ENCODE results near the gene BAZ1A.

BAZ1A gene

DNA sequence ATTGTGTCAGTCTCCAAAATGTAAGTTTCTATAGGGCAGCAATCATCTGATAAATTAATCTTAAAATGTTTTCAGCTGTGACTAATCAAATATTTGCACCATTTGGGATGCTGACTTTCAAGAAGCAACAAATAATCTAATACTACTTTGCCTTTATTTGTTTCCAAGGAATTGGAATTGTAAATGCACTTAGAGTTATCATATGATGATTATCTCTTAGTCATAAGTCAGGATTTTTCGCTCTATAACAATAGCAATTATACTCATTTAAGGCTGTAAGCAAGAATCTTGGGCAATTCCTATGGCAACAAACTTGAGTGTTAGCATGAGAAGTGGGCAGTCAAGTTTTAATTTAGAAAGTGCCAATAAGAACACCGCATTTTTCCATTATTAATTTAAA is 13.0 kb upstream of the BAZ1A start:
- Histone ChIP-seq H3K4me2 (no peak overlapping the region), H4K20me1 (no peaks in the 10 kb centered on the region), H3K9ac (no peak overlapping the region), H3K9me3 (replicated peaks in 1 of 11) (no peaks in the 10 kb centered on the region), H3K4me3 (no peak overlapping the region), H3K27me3 (no peaks in the 10 kb centered on the region), H3K36me3 (no peaks in the 10 kb centered on the region), H3K27ac (no peak overlapping the region), H3K4me1 (peaks cover 0 to 11% (median 1%) of the 10 kb centered on the region in 10 experiments; a peak in 6 of 20 replicates)
- no peak for TF ChIP-seq Cebpa-rat (IDR thresholded peaks at IDR 0.05)

DNA sequence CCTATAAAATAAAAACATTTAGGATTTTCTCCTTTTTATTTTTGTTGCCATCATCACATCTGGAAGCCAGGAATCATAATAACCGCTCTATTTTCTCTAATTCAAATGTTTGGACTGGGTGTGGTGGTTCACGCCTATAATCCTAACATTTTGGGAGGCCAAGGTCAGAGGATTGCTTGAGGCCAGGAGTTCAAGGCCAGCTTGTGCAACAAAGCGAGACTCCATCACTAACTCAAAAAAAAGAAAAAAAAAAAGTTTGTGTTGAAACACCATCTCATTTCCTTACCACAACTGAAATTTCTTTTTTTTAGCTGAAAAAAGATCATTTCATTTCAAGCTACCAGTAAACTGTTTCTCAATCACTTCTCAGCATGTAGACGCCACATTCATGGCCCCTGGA is 8.8 kb upstream of the BAZ1A start:
- no peak overlapping the region for H3K4me3 ChIP-seq
- H3K27me3 ChIP-seq, result no peaks in the 10 kb centered on the region
- H3K4me1 ChIP-seq, result peaks cover 0 to 15% (median 7%) of the 10 kb centered on the region in 10 experiments; a peak in 7 of 20 replicates
- H4K20me1 ChIP-seq, result no peaks in the 10 kb centered on the region
- no peaks in the 10 kb centered on the region for H3K9me3 ChIP-seq (replicated peaks in 1 of 11)
- no peak overlapping the region for H3K9ac ChIP-seq
- H3K4me2 ChIP-seq, result peak overlapping the region in 4 of 11 experiments; percentile 16 to 24 (median 18); a peak in 4 of 22 replicates
- H3K36me3 ChIP-seq, result no peaks in the 10 kb centered on the region
- no peak for TF ChIP-seq Cebpa-rat (IDR thresholded peaks at IDR 0.05)
- peak overlapping the region in 4 of 11 experiments; percentile 9 to 38 (median 23); a peak in 3 of 22 replicates for H3K27ac ChIP-seq

DNA sequence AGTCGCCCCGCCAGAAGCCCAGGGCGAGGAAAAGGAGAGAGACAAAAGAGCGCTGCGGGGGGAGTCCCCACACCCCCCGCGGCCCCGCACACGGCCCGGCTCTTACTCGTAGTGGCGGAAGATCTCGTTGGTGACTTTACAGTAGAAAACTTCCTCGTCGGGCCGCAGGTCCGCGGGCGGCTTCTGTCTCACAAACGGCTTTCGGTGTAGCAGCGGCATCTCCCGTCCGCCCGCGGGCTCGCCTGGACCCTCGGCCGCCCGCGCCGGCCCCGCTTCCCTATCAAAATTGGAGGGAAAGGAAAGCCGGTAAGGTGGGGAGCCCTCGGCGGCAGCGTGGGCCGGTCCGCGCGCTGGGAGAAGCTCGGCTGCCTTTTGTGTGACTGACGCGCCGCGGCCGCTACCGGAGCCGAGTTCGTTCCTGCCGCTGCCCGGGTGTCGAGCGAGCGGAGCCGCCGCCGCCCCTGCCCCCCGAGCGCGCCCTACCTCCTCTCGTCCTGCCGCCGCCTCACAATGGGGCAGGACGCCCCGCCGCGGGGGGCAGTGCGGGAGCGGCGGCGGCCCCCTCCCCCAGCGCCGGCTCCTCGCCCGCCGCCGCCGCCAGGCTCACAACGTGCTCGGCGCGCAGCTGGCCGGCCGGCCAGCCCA is 652 bp downstream of the BAZ1A start:
- Histone ChIP-seq H3K9me3 (replicated peaks in 1 of 11) (no peaks in the 10 kb centered on the region), H3K27ac (peak overlapping the region; percentile 96 to 100 (median 99)), H3K9ac (peak overlapping the region; percentile 96 to 100 (median 98)), H3K36me3 (peaks cover 6 to 31% (median 29%) of the 10 kb centered on the region in 11 experiments; a peak in 21 of 22 replicates), H3K27me3 (no peaks in the 10 kb centered on the region), H3K4me2 (peak overlapping the region; percentile 74 to 94 (median 91)), H4K20me1 (peaks cover 29 to 45% (median 38%) of the 10 kb centered on the region in 11 experiments; a peak in 21 of 22 replicates), H3K4me3 (peak overlapping the region; percentile 81 to 98 (median 94)), H3K4me1 (peaks cover 22 to 42% (median 36%) of the 10 kb centered on the region in 10 experiments)
- TF ChIP-seq Cebpa-rat (IDR thresholded peaks at IDR 0.05), result no peak

DNA sequence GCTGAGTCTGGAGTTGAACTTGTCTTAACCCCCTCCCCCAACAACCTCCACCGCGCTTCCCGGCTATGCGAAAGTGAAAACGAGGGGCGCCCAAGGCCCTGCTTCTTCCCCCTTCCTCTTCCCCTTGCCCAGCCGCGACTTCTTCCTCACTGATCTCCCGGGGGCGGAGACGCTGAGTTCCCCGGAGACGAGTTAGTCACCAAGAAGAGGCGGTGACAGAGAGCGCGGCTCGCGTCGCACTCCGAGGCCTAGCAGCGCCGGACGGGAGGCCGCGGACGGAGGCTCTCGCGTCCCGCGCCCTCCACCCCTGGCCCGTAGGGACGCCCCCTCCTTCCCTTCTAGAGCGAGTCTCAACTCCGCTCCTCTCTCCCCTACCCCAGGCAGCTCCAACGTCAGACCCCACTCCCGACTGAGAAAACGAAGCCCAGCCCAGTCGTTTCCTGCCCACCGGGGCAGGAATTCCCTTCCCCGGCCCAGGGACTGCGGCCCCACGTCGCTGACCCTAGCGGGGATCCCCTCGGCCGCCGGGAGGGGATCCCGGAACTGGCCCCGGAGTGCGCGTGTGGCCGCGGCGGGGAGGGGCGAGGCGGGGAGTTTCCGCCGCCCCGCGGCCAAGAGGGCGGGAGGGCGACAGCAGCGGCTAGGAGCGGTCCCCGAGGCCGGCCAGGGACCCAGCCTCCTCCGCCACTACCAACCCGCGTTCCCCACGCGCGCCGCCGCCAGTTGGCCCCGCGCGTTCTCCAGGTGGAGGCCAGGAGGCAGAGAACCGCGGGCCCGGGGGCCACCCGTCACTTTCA is 1.4 kb downstream of the BAZ1A start:
- Histone ChIP-seq H3K27ac (peak overlapping the region; percentile 96 to 100 (median 99)), H3K9me3 (replicated peaks in 1 of 11) (no peaks in the 10 kb centered on the region), H3K4me2 (peak overlapping the region; percentile 74 to 95 (median 93)), H3K4me1 (peaks cover 22 to 47% (median 36%) of the 10 kb centered on the region in 10 experiments), H4K20me1 (peaks cover 35 to 52% (median 45%) of the 10 kb centered on the region in 11 experiments; a peak in 21 of 22 replicates), H3K9ac (peak overlapping the region; percentile 96 to 100 (median 98)), H3K36me3 (peaks cover 8 to 39% (median 37%) of the 10 kb centered on the region in 11 experiments; a peak in 21 of 22 replicates), H3K27me3 (no peaks in the 10 kb centered on the region), H3K4me3 (peak overlapping the region; percentile 81 to 98 (median 94))
- no peak for TF ChIP-seq Cebpa-rat (IDR thresholded peaks at IDR 0.05)

DNA sequence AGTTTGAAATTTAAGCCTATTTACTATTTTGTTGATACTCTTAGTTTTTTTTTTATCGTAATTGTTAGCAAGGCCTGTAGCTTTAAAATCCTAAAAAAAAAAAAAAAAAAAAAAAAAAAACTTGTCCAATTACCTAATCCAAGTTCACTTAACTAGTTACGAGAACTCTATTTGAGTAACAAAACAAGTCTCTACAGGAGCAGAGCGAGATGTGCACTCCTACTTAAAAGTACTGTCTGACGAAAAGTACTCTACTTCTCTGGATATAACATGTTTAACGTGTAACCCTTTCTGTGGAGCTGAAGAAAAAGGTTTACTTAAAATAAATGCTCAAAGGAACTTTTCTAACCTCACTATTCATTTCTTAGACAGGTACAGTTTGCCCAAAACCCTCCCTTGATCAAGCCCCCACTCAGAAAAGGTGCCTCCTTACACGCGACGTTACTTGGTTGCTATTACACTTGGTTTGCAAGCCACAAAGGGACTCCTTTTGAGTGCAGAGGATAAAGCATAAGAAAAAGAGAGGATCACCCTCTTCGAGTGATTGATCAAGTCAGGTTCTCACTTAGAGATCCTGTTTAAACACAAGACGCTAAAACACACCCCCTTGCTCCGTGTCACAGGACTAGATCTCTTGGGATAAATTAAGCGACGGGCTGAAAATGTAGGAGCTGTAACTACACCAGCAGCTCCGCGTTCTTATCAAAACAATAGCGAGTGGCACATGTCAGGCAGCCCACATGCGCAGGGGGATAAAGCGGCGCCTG is 2.2 kb downstream of the BAZ1A start:
- Histone ChIP-seq H3K4me2 (peak overlapping the region; percentile 74 to 95 (median 93)), H3K36me3 (peaks cover 15 to 47% (median 43%) of the 10 kb centered on the region in 11 experiments; a peak in 21 of 22 replicates), H3K4me3 (peak overlapping the region; percentile 81 to 98 (median 94)), H3K27ac (peak overlapping the region; percentile 96 to 100 (median 99)), H3K27me3 (no peaks in the 10 kb centered on the region), H3K4me1 (peaks cover 27 to 52% (median 38%) of the 10 kb centered on the region in 10 experiments), H3K9ac (peak overlapping the region; percentile 96 to 100 (median 98)), H4K20me1 (peaks cover 40 to 60% (median 53%) of the 10 kb centered on the region in 11 experiments; a peak in 21 of 22 replicates), H3K9me3 (replicated peaks in 1 of 11) (no peaks in the 10 kb centered on the region)
- TF ChIP-seq Cebpa-rat (IDR thresholded peaks at IDR 0.05), result no peak

DNA sequence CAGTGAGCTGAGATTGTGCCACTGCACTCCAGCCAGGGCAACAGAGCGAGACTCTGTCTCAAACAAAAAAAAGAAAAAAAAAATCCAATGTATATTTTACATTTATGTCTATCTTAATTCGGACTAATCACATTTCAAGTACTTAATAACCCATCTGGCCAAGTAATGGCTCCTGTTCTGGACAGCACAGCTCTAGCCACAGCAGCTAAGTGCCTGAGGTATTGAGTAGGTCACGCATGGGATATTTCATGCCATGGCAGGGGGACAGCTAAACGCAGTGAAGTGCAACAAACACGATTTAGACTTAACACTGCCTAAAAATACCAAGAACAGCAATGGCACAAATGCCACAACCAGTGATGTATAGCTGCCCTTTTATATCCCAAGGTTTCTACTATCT is 8.0 kb downstream of the BAZ1A start:
- Histone ChIP-seq H4K20me1 (peaks cover 74 to 100% (median 100%) of the 10 kb centered on the region in 11 experiments; a peak in 21 of 22 replicates), H3K36me3 (peaks cover 35 to 99% (median 93%) of the 10 kb centered on the region in 11 experiments), H3K4me2 (peak overlapping the region in 6 of 11 experiments; percentile 3 to 51 (median 34); a peak in 9 of 22 replicates)

DNA sequence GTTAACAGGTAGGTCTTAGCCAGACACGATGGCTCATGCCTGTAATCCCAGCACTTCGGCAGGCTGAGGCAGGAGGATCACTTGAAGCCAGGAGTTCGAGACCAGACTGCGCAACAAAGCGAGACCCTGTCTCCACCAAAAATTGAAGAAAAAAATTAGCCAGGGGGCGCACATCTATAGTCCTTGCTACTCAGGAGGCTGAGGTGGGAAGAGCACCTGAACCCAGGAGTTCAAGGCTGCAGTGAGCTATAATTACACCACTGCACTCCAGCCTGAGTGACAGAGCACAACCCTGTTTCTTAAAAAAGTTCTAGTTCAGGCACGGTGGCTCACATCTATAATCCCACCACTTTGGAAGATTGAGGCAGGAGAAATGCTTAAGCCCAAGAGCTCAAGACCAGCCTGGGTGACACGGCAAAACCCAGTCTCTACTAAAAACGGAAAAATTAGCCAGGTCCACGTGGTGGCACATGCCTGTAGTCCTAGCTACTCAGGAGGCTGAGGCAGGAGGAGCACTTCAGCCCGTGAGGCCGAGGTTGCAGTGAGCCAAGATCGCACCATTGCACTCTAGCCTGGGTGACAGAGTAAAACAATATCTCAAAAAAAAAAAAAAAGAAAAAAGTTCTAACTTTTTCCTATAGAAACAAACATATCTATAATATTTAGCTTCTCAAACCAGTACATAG is 9.1 kb downstream of the BAZ1A start:
- peaks cover 35 to 99% (median 93%) of the 10 kb centered on the region in 11 experiments for H3K36me3 ChIP-seq
- H4K20me1 ChIP-seq, result peaks cover 70 to 100% (median 100%) of the 10 kb centered on the region in 11 experiments; a peak in 21 of 22 replicates
- peaks cover 11 to 37% (median 21%) of the 10 kb centered on the region in 10 experiments; a peak in 19 of 20 replicates for H3K4me1 ChIP-seq
- H3K9me3 ChIP-seq (replicated peaks in 1 of 11), result no peaks in the 10 kb centered on the region
- H3K27me3 ChIP-seq, result no peaks in the 10 kb centered on the region
- TF ChIP-seq Cebpa-rat (IDR thresholded peaks at IDR 0.05), result no peak
- H3K9ac ChIP-seq, result no peak overlapping the region
- no peak overlapping the region for H3K4me3 ChIP-seq
- H3K27ac ChIP-seq, result no peak overlapping the region
- H3K4me2 ChIP-seq, result no peak overlapping the region

More for the DNA sequence above, 8.0 kb downstream of the BAZ1A start:
- no peaks in the 10 kb centered on the region for H3K27me3 ChIP-seq
- no peak overlapping the region for H3K9ac ChIP-seq
- no peaks in the 10 kb centered on the region for H3K9me3 ChIP-seq (replicated peaks in 1 of 11)
- H3K27ac ChIP-seq, result no peak overlapping the region
- no peak for TF ChIP-seq Cebpa-rat (IDR thresholded peaks at IDR 0.05)
- H3K4me3 ChIP-seq, result no peak overlapping the region
- H3K4me1 ChIP-seq, result peaks cover 22 to 49% (median 33%) of the 10 kb centered on the region in 10 experiments

DNA sequence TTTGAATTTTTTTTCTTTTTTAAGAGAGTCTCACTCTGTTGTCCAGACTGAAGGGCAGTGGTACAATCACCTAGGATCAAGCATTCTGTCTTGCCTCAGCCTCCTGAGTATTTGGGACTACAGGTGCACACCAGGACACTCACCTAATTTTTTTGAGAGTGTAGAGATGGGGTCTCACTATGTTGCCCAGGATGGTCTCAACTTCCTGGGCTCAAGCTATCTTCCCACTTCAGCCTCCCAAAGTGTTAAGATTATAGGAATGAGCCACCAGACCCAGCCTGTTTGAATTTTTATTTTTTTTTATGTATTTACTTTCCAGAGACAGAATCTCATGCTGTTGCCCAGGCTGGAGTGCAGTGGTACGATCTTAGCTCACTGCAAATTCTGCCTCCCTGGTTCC is 11.3 kb downstream of the BAZ1A start:
- no peak for TF ChIP-seq Cebpa-rat (IDR thresholded peaks at IDR 0.05)
- H3K4me2 ChIP-seq, result no peak overlapping the region
- H3K27ac ChIP-seq, result no peak overlapping the region
- H3K9me3 ChIP-seq (replicated peaks in 1 of 11), result no peaks in the 10 kb centered on the region; a peak in 1 of 22 replicates
- no peak overlapping the region for H3K9ac ChIP-seq
- peaks cover 51 to 99% (median 93%) of the 10 kb centered on the region in 11 experiments for H3K36me3 ChIP-seq
- peaks cover 0 to 19% (median 14%) of the 10 kb centered on the region in 10 experiments; a peak in 13 of 20 replicates for H3K4me1 ChIP-seq
- no peak overlapping the region for H3K4me3 ChIP-seq
- no peaks in the 10 kb centered on the region for H3K27me3 ChIP-seq
- H4K20me1 ChIP-seq, result peaks cover 48 to 100% (median 98%) of the 10 kb centered on the region in 11 experiments; a peak in 21 of 22 replicates

All from BLaER1 treated with 17β-estradiol and CSF1 and Interleukin-3, amounts not matched to agents 10 nM and 100 nM (cell line).